ENCODE measurements around the gene ZBTB5. TPM values are rescaled to one million over a fixed set of nuclear protein-coding genes. Genes with fewer than 3 reads are reported as not detected.
"Not testable (repeated sequence)": the region's sequence is repeated elsewhere in the genome, so short reads cannot be mapped to it uniquely, and the experiment has no call there.

ZBTB5 gene
- 9.0 TPM for total RNA-seq (ENCODE audit: unreplicated experiment)
- long read RNA-seq, result 0 reads

DNA sequence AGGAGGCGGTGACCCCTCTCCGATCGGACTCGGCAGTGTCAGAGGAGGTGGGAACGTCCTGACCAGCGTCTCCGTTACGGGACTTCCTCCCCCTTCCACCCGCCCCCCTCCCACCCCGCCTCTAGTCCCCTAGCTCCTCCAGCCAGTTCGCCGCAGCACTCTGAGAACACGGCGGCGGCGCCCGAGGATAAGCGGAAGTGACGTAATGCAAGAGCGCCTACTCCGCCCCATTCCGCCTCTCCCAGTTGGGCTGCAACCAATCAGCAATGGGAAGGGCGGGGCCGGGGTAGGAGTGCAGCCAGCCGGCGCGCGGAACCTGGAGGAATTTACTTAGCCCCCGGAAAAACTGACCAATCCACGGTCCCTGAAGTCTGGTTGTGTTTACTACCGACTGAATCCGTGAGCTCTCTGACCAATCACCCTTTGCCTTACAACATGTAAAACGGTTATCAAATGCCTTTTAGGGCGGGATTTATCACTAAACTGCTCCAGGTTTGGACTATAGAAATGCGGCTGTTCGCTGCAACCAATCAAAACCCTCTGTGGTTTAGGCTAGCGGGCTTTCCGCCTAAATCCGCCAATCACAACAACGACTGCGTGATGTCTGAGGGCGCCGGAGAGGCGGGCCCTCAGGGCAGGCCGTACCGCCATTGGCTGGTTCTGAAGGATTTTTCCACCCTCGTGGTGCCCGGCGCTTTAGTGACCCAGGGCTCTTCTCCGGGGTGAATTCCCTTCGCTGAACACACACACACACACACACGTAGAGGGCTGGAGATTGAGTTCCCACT is at the start of gene ZBTB5:
TSS of gene ZBTB5 (minus strand) at position 202 of the 788 bp plus-strand sequence. CDS start 22,899 bp downstream, outside the sequence.
- Mint-ChIP-seq H3K27ac (ENCODE audit: unreplicated experiment) (peak within 1 kb of the TSS; percentile 97), H3K27me3 (ENCODE audit: unreplicated experiment) (peaks cover 12% of the 10 kb centered on the region), H3K36me3 (ENCODE audit: low read depth, unreplicated experiment) (no peaks in the 10 kb centered on the region), H3K4me1 (ENCODE audit: unreplicated experiment) (peaks cover 23% of the 10 kb centered on the region), H3K9me3 (ENCODE audit: unreplicated experiment) (no peaks in the 10 kb centered on the region), H3K4me3 (ENCODE audit: unreplicated experiment) (peak within 1 kb of the TSS; percentile 98)
- TF ChIP-seq CTCF (IDR thresholded peaks at IDR 0.05; ENCODE audit: unreplicated experiment), result no peak
- peak; percentile 97 for DNase-seq (ENCODE audit: low spot score)

DNA sequence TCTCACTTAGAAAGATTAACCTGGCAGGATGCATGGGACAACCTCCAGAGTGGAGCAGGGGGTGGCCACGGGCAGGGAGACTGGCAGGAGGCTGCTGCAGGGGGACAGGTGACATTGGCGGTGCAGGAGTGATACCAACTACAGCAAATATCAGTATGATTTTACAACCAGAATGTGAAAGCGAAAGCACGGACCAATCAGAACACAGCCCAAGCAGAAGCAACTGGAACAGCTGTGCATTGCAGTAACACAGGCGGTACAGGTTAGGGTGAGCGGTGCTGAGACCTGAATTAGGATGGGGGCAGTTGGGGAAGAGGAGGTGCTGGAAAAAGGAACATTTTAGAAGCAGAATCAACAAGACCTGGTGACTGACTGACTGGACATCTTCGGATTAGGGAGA is 49.7 kb upstream of the ZBTB5 start:
- Mint-ChIP-seq H3K4me1 (ENCODE audit: unreplicated experiment) (no peaks in the 10 kb centered on the region), H3K4me3 (ENCODE audit: unreplicated experiment) (peak overlapping the region; percentile 38), H3K27ac (ENCODE audit: unreplicated experiment) (no peak overlapping the region), H3K27me3 (ENCODE audit: unreplicated experiment) (peaks cover 3% of the 10 kb centered on the region), H3K36me3 (ENCODE audit: low read depth, unreplicated experiment) (peaks cover 30% of the 10 kb centered on the region), H3K9me3 (ENCODE audit: unreplicated experiment) (no peaks in the 10 kb centered on the region)
- no peak for DNase-seq (ENCODE audit: low spot score)
- TF ChIP-seq CTCF (IDR thresholded peaks at IDR 0.05; ENCODE audit: unreplicated experiment), result no peak

DNA sequence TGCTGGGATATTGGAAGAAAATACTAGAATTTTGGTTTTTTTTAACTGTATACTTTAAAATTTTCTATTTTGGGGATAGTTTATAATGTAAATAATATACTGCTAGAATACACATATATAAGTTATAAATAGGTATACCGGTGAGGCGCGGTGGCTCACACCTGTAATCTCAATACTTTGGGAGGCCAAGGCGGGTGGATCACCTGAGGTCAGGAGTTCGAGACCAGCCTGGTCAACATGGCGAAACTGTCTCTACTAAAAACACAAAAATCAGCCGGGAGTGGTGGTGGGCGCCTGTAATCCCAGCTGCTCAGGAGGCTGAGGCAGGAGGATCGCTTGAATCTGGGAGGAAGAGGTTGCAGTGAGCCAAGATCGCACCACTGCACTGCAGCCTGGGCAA is 49.2 kb upstream of the ZBTB5 start:
- not testable (repeated sequence) for DNase-seq (ENCODE audit: low spot score); H3K27me3 Mint-ChIP-seq (ENCODE audit: unreplicated experiment); H3K9me3 Mint-ChIP-seq (ENCODE audit: unreplicated experiment); H3K4me1 Mint-ChIP-seq (ENCODE audit: unreplicated experiment); H3K4me3 Mint-ChIP-seq (ENCODE audit: unreplicated experiment); H3K27ac Mint-ChIP-seq (ENCODE audit: unreplicated experiment)
- H3K36me3 Mint-ChIP-seq (ENCODE audit: low read depth, unreplicated experiment), result peaks cover 29% of the 10 kb centered on the region

- no peaks in the 10 kb centered on the region for H3K4me1 Mint-ChIP-seq (ENCODE audit: unreplicated experiment)
- TF ChIP-seq CTCF (IDR thresholded peaks at IDR 0.05; ENCODE audit: unreplicated experiment), result no peak
- H3K27me3 Mint-ChIP-seq (ENCODE audit: unreplicated experiment), result peaks cover 3% of the 10 kb centered on the region
- H3K27ac Mint-ChIP-seq (ENCODE audit: unreplicated experiment), result no peak overlapping the region
- no peaks in the 10 kb centered on the region for H3K9me3 Mint-ChIP-seq (ENCODE audit: unreplicated experiment)
- peak overlapping the region; percentile 37 for H3K4me3 Mint-ChIP-seq (ENCODE audit: unreplicated experiment)
- no peak for DNase-seq (ENCODE audit: low spot score)
- peaks cover 27% of the 10 kb centered on the region for H3K36me3 Mint-ChIP-seq (ENCODE audit: low read depth, unreplicated experiment)
Observed at GRCh38 chr9:37512437-37512836, 47.2 kb upstream of the ZBTB5 start.

DNA sequence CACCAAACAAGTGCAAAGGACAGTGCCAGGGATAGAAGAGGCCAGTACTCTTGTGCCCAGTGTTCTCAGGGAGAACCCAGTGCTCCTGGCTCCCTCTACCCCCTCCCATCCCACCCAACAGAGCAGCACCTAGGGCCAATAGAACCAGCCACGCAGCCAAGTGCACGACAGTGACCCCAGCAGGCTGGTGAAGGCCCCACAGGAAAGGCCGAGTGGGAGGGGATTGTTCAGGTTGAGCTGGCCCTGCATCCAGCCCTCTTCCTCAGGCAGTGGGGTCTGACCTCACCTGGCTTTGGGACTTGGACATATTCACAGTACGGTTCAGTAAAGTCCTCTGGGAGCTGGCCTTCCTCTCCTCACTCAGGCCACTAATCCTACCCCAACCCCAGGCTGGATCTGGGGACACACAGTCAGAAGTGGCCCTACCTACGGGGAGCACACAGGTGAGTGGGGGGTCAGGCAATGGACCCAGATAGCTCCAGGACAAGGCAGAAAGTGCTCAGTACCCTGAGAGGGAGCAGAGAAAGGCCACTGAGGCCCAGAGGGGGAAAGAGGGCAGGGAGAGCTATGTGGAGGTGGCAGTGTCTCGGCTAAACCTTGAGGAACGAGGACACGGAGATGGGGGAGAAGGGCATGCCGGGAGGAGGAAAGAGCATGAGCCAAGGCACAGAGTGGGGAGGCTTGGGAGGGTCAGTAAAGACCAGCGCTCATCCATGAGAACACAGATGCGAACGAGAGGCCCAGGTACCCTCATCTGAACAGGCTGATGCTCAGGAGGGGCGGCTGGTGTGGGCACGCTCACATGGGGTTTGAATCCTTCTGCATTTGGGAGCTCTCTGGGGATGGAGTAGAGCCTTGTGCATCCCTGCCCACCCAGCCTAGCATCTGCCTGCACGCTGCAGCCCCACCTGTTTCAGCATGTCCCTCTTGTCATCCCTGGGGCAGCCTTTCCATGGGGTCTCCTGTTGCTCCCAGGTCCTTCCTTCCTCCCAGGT is 46.1 kb upstream of the ZBTB5 start:
- Mint-ChIP-seq H3K27me3 (ENCODE audit: unreplicated experiment) (peaks cover 3% of the 10 kb centered on the region), H3K27ac (ENCODE audit: unreplicated experiment) (no peak overlapping the region), H3K4me3 (ENCODE audit: unreplicated experiment) (no peak overlapping the region), H3K4me1 (ENCODE audit: unreplicated experiment) (no peaks in the 10 kb centered on the region), H3K36me3 (ENCODE audit: low read depth, unreplicated experiment) (peaks cover 30% of the 10 kb centered on the region), H3K9me3 (ENCODE audit: unreplicated experiment) (no peaks in the 10 kb centered on the region)
- peak; percentile 47 for DNase-seq (ENCODE audit: low spot score)
- TF ChIP-seq CTCF (IDR thresholded peaks at IDR 0.05; ENCODE audit: unreplicated experiment), result no peak

DNA sequence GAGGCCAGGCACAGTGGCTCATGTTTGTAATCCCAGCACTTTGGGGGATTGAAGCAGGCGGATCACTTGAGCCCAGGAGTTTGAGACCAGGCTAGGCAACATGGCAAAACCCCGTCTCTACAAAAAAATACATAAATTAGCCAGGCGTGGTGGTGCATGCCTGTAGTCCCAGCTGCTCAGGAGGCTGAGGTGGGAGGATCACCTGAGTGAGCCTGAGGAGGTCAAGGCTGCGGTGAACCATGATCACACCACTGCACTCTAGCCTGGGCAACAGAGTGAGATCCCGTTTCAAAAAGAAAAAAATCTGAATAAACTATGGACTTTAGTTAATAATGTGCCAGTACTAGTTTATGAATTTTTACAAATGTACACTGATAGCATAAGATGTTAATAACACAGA is 44.8 kb upstream of the ZBTB5 start:
- peaks cover 20% of the 10 kb centered on the region for H3K36me3 Mint-ChIP-seq (ENCODE audit: low read depth, unreplicated experiment)
- H3K9me3 Mint-ChIP-seq (ENCODE audit: unreplicated experiment); H3K27me3 Mint-ChIP-seq (ENCODE audit: unreplicated experiment); H3K4me3 Mint-ChIP-seq (ENCODE audit: unreplicated experiment); H3K4me1 Mint-ChIP-seq (ENCODE audit: unreplicated experiment); H3K27ac Mint-ChIP-seq (ENCODE audit: unreplicated experiment); DNase-seq (ENCODE audit: low spot score): not testable (repeated sequence)
